Measurements from ENCODE around the gene HAAO. TPM values are rescaled to one million over a fixed set of nuclear protein-coding genes. Genes with fewer than 3 reads are reported as not detected.

HAAO gene
- total RNA-seq, 6 experiments from 2014 or later, result 60.7 to 187 (median 114) TPM

GRCh38 chr2:42748840-42749239 is 43.5 kb downstream of the HAAO start:
- 100% methylated on average over 2 of the region's 4 CpGs for WGBS (ENCODE audit: insufficient coverage, low coverage, low lambda C conversion rate, missing lambda C conversion rate)
- DNase-seq, result no peak
- no peak for ATAC-seq
- intact Hi-C loops (cut with DNase I), result no loop called here
- TF ChIP-seq POLR2A (IDR thresholded peaks at IDR 0.05), result no peak
- TF ChIP-seq, protein P1, sequence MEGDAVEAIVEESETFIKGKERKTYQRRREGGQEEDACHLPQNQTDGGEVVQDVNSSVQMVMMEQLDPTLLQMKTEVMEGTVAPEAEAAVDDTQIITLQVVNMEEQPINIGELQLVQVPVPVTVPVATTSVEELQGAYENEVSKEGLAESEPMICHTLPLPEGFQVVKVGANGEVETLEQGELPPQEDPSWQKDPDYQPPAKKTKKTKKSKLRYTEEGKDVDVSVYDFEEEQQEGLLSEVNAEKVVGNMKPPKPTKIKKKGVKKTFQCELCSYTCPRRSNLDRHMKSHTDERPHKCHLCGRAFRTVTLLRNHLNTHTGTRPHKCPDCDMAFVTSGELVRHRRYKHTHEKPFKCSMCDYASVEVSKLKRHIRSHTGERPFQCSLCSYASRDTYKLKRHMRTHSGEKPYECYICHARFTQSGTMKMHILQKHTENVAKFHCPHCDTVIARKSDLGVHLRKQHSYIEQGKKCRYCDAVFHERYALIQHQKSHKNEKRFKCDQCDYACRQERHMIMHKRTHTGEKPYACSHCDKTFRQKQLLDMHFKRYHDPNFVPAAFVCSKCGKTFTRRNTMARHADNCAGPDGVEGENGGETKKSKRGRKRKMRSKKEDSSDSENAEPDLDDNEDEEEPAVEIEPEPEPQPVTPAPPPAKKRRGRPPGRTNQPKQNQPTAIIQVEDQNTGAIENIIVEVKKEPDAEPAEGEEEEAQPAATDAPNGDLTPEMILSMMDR (IDR thresholded peaks at IDR 0.05), result no peak
- Histone ChIP-seq H3K9me3 (no peaks in the 10 kb centered on the region), H3K4me3 (no peak overlapping the region), H3K27ac (no peak overlapping the region), H3K27me3 (no peaks in the 10 kb centered on the region), H3K36me3 (no peaks in the 10 kb centered on the region), H3K4me1 (peaks cover 0 to 5% (median 2%) of the 10 kb centered on the region in 4 donors)

DNA sequence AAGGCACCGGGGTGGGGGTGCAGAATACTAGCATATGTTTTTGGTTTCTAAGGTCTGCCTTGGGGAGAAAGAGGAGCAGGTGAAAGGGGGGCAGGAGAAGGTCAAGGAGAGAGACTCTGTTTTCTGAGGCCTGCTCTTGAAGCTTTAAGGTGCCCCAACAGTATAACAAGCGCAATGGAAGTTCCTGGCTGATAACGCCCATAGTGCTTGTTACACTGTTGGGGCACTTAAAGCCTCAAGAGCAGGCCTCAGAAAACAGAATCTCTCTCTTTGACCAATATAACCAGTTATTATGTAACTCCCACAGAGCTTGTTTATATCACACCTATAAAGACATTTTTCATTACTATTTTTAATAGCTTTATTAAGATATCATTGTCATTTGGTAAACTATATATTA is 45.0 kb downstream of the HAAO start:
- H3K36me3 ChIP-seq, result no peaks in the 10 kb centered on the region

DNA sequence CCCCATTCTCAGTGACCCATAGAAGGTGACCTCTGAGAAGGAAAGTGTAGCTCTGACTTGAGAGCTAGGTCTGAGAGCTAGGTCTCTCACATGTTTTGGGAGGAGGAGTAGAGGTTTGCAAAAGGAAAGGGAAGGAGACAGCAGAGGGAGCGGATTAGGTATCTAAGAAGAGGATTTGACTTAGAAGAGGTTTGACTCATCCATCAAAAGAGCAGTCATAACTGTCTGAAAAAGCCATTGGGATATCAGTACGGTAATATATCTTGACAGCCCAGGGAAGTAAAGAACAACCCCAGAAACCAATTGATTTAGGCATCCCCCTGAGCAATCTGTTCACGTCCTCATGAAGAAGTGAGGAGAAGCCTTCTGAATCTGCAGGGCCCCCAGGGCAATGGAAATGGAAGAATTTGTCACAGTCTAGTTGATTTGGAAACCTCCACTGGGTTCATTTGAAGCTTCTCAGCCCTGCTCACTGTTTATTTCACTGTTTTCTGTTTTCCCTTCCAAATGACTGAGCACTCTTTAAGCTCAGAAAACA is 47.8 kb downstream of the HAAO start:
- WGBS (ENCODE audit: insufficient coverage, low coverage, low lambda C conversion rate, missing lambda C conversion rate), result 100% methylated on average over 2 of the region's 3 CpGs

More for the DNA sequence above, 45.0 kb downstream of the HAAO start:
- Histone ChIP-seq H3K27ac (no peak overlapping the region), H3K27me3 (no peaks in the 10 kb centered on the region), H3K4me3 (no peak overlapping the region), H3K4me1 (no peaks in the 10 kb centered on the region), H3K9me3 (no peaks in the 10 kb centered on the region)
- no peak for TF ChIP-seq POLR2A (IDR thresholded peaks at IDR 0.05)
- TF ChIP-seq, protein P1 (IDR thresholded peaks at IDR 0.05), result no peak
- 100% methylated on average over 2 of the region's 3 CpGs for WGBS (ENCODE audit: insufficient coverage, low coverage, low lambda C conversion rate, missing lambda C conversion rate)
- intact Hi-C loops (cut with DNase I), result no loop called here
- ATAC-seq (no peak), DNase-seq (no peak)

GRCh38 chr2:42743659-42743990 is 48.8 kb downstream of the HAAO start:
- H3K4me3 ChIP-seq, result no peak overlapping the region
- intact Hi-C loops (cut with DNase I), result no loop called here
- ATAC-seq, result no peak

More for the DNA sequence above, 47.8 kb downstream of the HAAO start:
- TF ChIP-seq POLR2A (IDR thresholded peaks at IDR 0.05), result no peak
- TF ChIP-seq, protein P1 (IDR thresholded peaks at IDR 0.05), result no peak
- DNase-seq, result no peak
- Histone ChIP-seq H3K9me3 (no peaks in the 10 kb centered on the region), H3K36me3 (no peaks in the 10 kb centered on the region), H3K27ac (no peak overlapping the region), H3K4me1 (no peaks in the 10 kb centered on the region), H3K27me3 (no peaks in the 10 kb centered on the region), H3K4me3 (no peak overlapping the region)
- ATAC-seq, result no peak
- intact Hi-C loops (cut with DNase I), result no loop called here

More at GRCh38 chr2:42743659-42743990, 48.8 kb downstream of the HAAO start:
- H3K9me3 ChIP-seq, result no peaks in the 10 kb centered on the region
- H3K36me3 ChIP-seq, result no peaks in the 10 kb centered on the region
- H3K27ac ChIP-seq, result no peak overlapping the region
- DNase-seq, result no peak
- H3K27me3 ChIP-seq, result no peaks in the 10 kb centered on the region
- no CpG with 5 or more reads among the region's 1 CpG for WGBS (ENCODE audit: insufficient coverage, low coverage, low lambda C conversion rate, missing lambda C conversion rate)
- TF ChIP-seq, protein P1 (IDR thresholded peaks at IDR 0.05), result no peak
- TF ChIP-seq POLR2A (IDR thresholded peaks at IDR 0.05), result no peak
- no peaks in the 10 kb centered on the region for H3K4me1 ChIP-seq

Data from right lobe of liver (tissue), 6 donors.